ENCODE measurements around the gene NPHP1. TPM values are rescaled to one million over a fixed set of nuclear protein-coding genes. Genes with fewer than 3 reads are reported as not detected.
"Not testable (repeated sequence)": the region's sequence is repeated elsewhere in the genome, so short reads cannot be mapped to it uniquely, and the experiment has no call there.

NPHP1 gene
- total and polyA plus RNA-seq, 10 donors = 1.2 to 4.6 (median 2.6) TPM

DNA sequence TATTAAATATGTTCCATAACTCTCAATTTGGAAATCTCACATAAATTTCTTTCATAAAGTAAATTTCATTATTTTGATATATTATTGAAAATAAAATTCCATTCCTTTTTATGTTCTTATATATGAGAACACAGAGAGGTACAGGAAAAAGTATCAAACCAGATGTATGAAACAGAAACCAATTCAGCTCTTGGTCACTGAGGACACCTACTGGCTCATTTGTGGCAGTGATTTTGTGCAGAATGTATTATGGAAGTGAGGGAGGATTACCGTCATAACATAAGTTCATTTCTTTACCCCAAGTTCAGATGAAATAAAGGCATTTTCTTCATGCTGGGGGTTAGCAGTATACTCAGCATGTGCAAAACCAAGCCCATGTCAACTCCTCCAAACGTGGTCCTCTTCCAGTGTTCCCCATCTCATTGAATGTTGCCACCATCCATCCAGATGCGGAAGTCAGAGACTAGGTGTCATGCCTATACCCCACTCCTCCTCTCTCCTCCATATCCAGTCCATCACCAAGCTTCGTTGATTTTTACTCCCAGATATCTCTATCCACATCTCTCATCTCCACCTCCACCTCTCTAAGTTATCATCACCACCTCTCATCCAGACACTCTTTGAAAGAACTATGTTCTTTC lies 47.5 kb downstream of the NPHP1 start:
- no peak for DNase-seq
- Histone ChIP-seq H3K36me3 (no peaks in the 10 kb centered on the region), H3K4me3 (no peak overlapping the region), H3K4me1 (peaks cover 0 to 7% (median 0%) of the 10 kb centered on the region in 6 donors), H3K27ac (no peak overlapping the region), H3K9me3 (peaks cover 0 to 20% (median 17%) of the 10 kb centered on the region in 8 donors), H3K27me3 (replicated peaks in 1 of 7) (no peaks in the 10 kb centered on the region)
- intact Hi-C loops (cut with DNase I; ENCODE audit: low total_unique reads) = no loop called here
- WGBS, 5 donors = 33 to 39% (median 35%) methylated on average over 4 of the region's 4 CpGs
- no peak for TF ChIP-seq POLR2AphosphoS5 (IDR thresholded peaks at IDR 0.05)
- TF ChIP-seq, protein P1, sequence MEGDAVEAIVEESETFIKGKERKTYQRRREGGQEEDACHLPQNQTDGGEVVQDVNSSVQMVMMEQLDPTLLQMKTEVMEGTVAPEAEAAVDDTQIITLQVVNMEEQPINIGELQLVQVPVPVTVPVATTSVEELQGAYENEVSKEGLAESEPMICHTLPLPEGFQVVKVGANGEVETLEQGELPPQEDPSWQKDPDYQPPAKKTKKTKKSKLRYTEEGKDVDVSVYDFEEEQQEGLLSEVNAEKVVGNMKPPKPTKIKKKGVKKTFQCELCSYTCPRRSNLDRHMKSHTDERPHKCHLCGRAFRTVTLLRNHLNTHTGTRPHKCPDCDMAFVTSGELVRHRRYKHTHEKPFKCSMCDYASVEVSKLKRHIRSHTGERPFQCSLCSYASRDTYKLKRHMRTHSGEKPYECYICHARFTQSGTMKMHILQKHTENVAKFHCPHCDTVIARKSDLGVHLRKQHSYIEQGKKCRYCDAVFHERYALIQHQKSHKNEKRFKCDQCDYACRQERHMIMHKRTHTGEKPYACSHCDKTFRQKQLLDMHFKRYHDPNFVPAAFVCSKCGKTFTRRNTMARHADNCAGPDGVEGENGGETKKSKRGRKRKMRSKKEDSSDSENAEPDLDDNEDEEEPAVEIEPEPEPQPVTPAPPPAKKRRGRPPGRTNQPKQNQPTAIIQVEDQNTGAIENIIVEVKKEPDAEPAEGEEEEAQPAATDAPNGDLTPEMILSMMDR (IDR thresholded peaks at IDR 0.05 in 8 of 11, conservative IDR thresholded peaks at IDR 0.05 in 3 of 11) = peak; percentile 29 to 86 (median 66)

DNA sequence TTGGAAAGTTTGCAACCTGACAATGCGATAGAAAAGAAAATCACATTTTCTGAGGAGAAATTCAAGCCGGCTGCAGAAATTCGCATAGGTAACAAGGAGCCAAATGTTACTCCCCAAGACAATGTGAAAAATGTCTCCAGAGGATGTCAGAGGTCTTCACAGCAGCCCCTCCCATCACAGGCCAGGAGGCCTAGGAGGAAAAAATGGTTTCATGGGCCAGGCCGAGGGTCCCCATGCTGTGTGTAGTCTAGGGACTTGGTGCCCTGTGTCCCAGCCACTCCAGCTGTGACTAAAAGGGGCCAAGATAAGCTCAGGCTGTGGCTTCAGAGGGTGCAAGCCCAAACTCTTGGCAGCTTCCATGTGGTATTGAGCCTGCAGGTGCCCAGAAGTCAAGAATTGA lies 50.0 kb downstream of the NPHP1 start:
- H3K27ac ChIP-seq; H3K4me1 ChIP-seq; H3K27me3 ChIP-seq (replicated peaks in 1 of 7); DNase-seq; H3K4me3 ChIP-seq; H3K36me3 ChIP-seq; intact Hi-C loops (cut with DNase I; ENCODE audit: low total_unique reads): not testable (repeated sequence)
- H3K9me3 ChIP-seq = peaks cover 0 to 20% (median 17%) of the 10 kb centered on the region in 8 donors
- WGBS, 5 donors = 94 to 97% (median 96%) methylated on average over 4 of the region's 4 CpGs

- H3K4me3 ChIP-seq; H3K27me3 ChIP-seq (replicated peaks in 1 of 7); H3K4me1 ChIP-seq; H3K27ac ChIP-seq; H3K36me3 ChIP-seq; intact Hi-C loops (cut with DNase I; ENCODE audit: low total_unique reads); DNase-seq: not testable (repeated sequence)
- H3K9me3 ChIP-seq = peaks cover 0 to 20% (median 17%) of the 10 kb centered on the region in 8 donors
- 68 to 92% (median 87%) methylated on average over 2 of the region's 2 CpGs for WGBS, 5 donors
These were observed 50.6 kb downstream of the NPHP1 start for GRCh38 chr2:110154188-110154587.

GRCh38 chr2:110153416-110153815 lies 51.4 kb downstream of the NPHP1 start:
- H3K4me1 ChIP-seq = peaks cover 0 to 7% (median 0%) of the 10 kb centered on the region in 6 donors
- TF ChIP-seq POLR2A (IDR thresholded peaks at IDR 0.05) (no peak), POLR2AphosphoS5 (IDR thresholded peaks at IDR 0.05) (no peak)
- TF ChIP-seq, protein P1 (IDR thresholded peaks at IDR 0.05 in 8 of 11, conservative IDR thresholded peaks at IDR 0.05 in 3 of 11) = no peak
- no peak overlapping the region for H3K4me3 ChIP-seq
- no peaks in the 10 kb centered on the region for H3K27me3 ChIP-seq (replicated peaks in 1 of 7)
- H3K27ac ChIP-seq = peak overlapping the region in 1 of 8 donors; percentile 56
- DNase-seq = no peak
- 60 to 92% (median 89%) methylated on average over 2 of the region's 2 CpGs for WGBS, 5 donors
- no peaks in the 10 kb centered on the region for H3K36me3 ChIP-seq
- peaks cover 0 to 20% (median 17%) of the 10 kb centered on the region in 8 donors for H3K9me3 ChIP-seq
- intact Hi-C loops (cut with DNase I; ENCODE audit: low total_unique reads) = no loop called here

- DNase-seq = no peak
These were observed 51.9 kb downstream of the NPHP1 start for GRCh38 chr2:110152943-110153342.

More at GRCh38 chr2:110152943-110153342, 51.9 kb downstream of the NPHP1 start:
- Histone ChIP-seq H3K27me3 (replicated peaks in 1 of 7) (no peaks in the 10 kb centered on the region), H3K4me3 (no peak overlapping the region), H3K9me3 (peaks cover 0 to 20% (median 17%) of the 10 kb centered on the region in 8 donors), H3K4me1 (peaks cover 0 to 7% (median 0%) of the 10 kb centered on the region in 6 donors), H3K36me3 (no peaks in the 10 kb centered on the region), H3K27ac (peak overlapping the region in 4 of 8 donors; percentile 34 to 56 (median 42))
- 27 to 47% (median 37%) methylated on average over 3 of the region's 3 CpGs for WGBS, 5 donors
- TF ChIP-seq POLR2AphosphoS5 (IDR thresholded peaks at IDR 0.05) (no peak), POLR2A (IDR thresholded peaks at IDR 0.05) (no peak)
- TF ChIP-seq, protein P1 (IDR thresholded peaks at IDR 0.05 in 8 of 11, conservative IDR thresholded peaks at IDR 0.05 in 3 of 11) = no peak
- intact Hi-C loops (cut with DNase I; ENCODE audit: low total_unique reads) = no loop called here
